ENCODE data around the gene LIMK2. TPM values are rescaled to one million over a fixed set of nuclear protein-coding genes. Genes with fewer than 3 reads are reported as not detected.

The LIMK2 gene
- total RNA-seq, 1 donor from 2014 or later: 8.0 TPM

DNA sequence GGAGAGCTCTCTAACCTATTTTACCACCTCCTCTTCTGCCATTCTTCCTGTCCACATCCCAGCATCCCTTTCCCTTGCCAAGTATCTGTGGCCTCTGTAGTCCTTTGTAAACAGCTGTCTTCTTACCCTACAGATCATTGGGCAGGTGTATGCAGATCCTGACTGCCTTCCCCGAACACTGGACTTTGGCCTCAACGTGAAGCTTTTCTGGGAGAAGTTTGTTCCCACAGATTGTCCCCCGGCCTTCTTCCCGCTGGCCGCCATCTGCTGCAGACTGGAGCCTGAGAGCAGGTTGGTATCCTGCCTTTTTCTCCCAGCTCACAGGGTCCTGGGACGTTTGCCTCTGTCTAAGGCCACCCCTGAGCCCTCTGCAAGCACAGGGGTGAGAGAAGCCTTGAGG is 62.9 kb downstream of the LIMK2 start:
- Histone ChIP-seq H3K27ac (replicated peaks) (no peak overlapping the region), H3K27me3 (ENCODE audit: low read depth) (no peaks in the 10 kb centered on the region), H3K9me3 (replicated peaks) (no peaks in the 10 kb centered on the region), H3K36me3 (peaks cover 64% of the 10 kb centered on the region), H3K4me1 (peaks cover 23% of the 10 kb centered on the region), H3K4me3 (no peak overlapping the region)
- intact Hi-C loops (cut with micrococcal nuclease): no loop called here
- DNase-seq: no peak
- no peak for TF ChIP-seq CTCF (IDR thresholded peaks at IDR 0.05; ENCODE audit: borderline replicate concordance)

- Histone ChIP-seq H3K36me3 (peaks cover 68% of the 10 kb centered on the region), H3K27ac (replicated peaks) (no peak overlapping the region), H3K27me3 (ENCODE audit: low read depth) (no peaks in the 10 kb centered on the region), H3K9me3 (replicated peaks) (no peaks in the 10 kb centered on the region), H3K4me3 (no peak overlapping the region), H3K4me1 (peaks cover 20% of the 10 kb centered on the region)
- no peak for TF ChIP-seq CTCF (IDR thresholded peaks at IDR 0.05; ENCODE audit: borderline replicate concordance)
- no peak for DNase-seq
- intact Hi-C loops (cut with micrococcal nuclease): no loop called here
Measured at GRCh38 chr22:31275576-31275975, 63.5 kb downstream of the LIMK2 start.

DNA sequence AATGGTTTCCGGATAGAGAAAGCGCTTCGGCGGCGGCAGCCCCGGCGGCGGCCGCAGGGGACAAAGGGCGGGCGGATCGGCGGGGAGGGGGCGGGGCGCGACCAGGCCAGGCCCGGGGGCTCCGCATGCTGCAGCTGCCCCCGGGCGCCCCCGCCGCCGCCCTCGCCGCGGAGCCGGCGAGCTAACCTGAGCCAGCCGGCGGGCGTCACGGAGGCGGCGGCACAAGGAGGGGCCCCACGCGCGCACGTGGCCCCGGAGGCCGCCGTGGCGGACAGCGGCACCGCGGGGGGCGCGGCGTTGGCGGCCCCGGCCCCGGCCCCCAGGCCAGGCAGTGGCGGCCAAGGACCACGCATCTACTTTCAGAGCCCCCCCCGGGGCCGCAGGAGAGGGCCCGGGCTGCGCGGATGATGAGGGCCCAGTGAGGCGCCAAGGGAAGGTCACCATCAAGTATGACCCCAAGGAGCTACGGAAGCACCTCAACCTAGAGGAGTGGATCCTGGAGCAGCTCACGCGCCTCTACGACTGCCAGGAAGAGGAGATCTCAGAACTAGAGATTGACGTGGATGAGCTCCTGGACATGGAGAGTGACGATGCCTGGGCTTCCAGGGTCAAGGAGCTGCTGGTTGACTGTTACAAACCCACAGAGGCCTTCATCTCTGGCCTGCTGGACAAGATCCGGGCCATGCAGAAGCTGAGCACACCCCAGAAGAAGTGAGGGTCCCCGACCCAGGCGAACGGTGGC is 64.5 kb downstream of the LIMK2 start:
- intact Hi-C loops (cut with micrococcal nuclease): no loop called here
- Histone ChIP-seq H3K36me3 (peaks cover 77% of the 10 kb centered on the region), H3K9me3 (replicated peaks) (no peaks in the 10 kb centered on the region), H3K27ac (replicated peaks) (no peak overlapping the region), H3K4me3 (no peak overlapping the region), H3K4me1 (peaks cover 11% of the 10 kb centered on the region), H3K27me3 (ENCODE audit: low read depth) (no peaks in the 10 kb centered on the region)
- no peak for TF ChIP-seq CTCF (IDR thresholded peaks at IDR 0.05; ENCODE audit: borderline replicate concordance)
- no peak for DNase-seq

DNA sequence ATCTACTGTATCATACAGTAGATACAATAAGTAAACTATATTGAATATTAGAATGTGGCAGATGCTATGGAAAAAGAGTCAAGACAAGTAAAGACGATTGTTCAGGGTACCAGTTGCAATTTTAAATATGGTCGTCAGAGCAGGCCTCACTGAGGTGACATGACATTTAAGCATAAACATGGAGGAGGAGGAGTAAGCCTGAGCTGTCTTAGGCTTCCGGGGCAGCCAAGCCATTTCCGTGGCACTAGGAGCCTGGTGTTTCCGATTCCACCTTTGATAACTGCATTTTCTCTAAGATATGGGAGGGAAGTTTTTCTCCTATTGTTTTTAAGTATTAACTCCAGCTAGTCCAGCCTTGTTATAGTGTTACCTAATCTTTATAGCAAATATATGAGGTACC is 65.6 kb downstream of the LIMK2 start:
- no peak overlapping the region for H3K4me3 ChIP-seq
- H3K4me1 ChIP-seq: peaks cover 10% of the 10 kb centered on the region
- H3K27ac ChIP-seq (replicated peaks): no peak overlapping the region
- no peaks in the 10 kb centered on the region for H3K9me3 ChIP-seq (replicated peaks)
- intact Hi-C loops (cut with micrococcal nuclease): no loop called here
- peaks cover 83% of the 10 kb centered on the region for H3K36me3 ChIP-seq
- DNase-seq: no peak
- no peak for TF ChIP-seq CTCF (IDR thresholded peaks at IDR 0.05; ENCODE audit: borderline replicate concordance)
- no peaks in the 10 kb centered on the region for H3K27me3 ChIP-seq (ENCODE audit: low read depth)

DNA sequence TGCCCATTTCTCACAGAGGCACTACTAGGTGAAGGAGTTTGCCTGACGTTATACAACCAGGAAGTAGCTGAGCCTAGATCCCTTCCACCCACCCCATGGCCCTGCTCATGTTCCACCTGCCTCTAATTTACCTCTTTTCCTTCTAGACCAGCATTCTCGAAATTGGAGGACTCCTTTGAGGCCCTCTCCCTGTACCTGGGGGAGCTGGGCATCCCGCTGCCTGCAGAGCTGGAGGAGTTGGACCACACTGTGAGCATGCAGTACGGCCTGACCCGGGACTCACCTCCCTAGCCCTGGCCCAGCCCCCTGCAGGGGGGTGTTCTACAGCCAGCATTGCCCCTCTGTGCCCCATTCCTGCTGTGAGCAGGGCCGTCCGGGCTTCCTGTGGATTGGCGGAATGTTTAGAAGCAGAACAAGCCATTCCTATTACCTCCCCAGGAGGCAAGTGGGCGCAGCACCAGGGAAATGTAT is 66.1 kb downstream of the LIMK2 start:
- H3K4me1 ChIP-seq: peaks cover 7% of the 10 kb centered on the region
- TF ChIP-seq CTCF (IDR thresholded peaks at IDR 0.05; ENCODE audit: borderline replicate concordance): no peak
- no peak for DNase-seq
- H3K27ac ChIP-seq (replicated peaks): no peak overlapping the region
- intact Hi-C loops (cut with micrococcal nuclease): no loop called here
- no peaks in the 10 kb centered on the region for H3K27me3 ChIP-seq (ENCODE audit: low read depth)
- no peaks in the 10 kb centered on the region for H3K9me3 ChIP-seq (replicated peaks)
- H3K4me3 ChIP-seq: no peak overlapping the region
- peaks cover 84% of the 10 kb centered on the region for H3K36me3 ChIP-seq

Measured in left ventricle myocardium inferior (tissue), 1 donor.